Caki2 (cell line): ENCODE measurements around the gene CCR5AS. TPM values are rescaled to one million over a fixed set of nuclear protein-coding genes. Genes with fewer than 3 reads are reported as not detected.

ENCODE experiments used
- total RNA-seq: library from RNA; depleted of rRNA; stranded (reverse); fragments of >200 nt; shearing (Covaris generic); gene quantifications from 2 replicates; pipeline ENCODE4 v1.2.3, GENCODE V29; 2014; ENCODE audit warnings: low replicate concordance; rRNA removed

The CCR5AS gene

Other genes with a start within 250 kb of the CCR5AS start
- gene CCR1, start 198.8 kb downstream of the CCR5AS start, total RNA-seq, result not detected in 2 replicates
- gene CCR3, start 164.6 kb downstream of the CCR5AS start, total RNA-seq, result not detected in 2 replicates
- gene CCR2, start 53.0 kb downstream of the CCR5AS start, total RNA-seq, result not detected in 2 replicates
- gene CCR5, start 36.1 kb downstream of the CCR5AS start, total RNA-seq, result not detected in 2 replicates
- gene CCRL2, start 193 bp upstream of the CCR5AS start, total RNA-seq, result not detected in 2 replicates
- gene LTF, start 57.8 kb upstream of the CCR5AS start, total RNA-seq, result not detected in 2 replicates
- not detected in 2 replicates for gene RTP3, start 90.9 kb upstream of the CCR5AS start, total RNA-seq
- not detected in 2 replicates for gene LRRC2, start 159.2 kb upstream of the CCR5AS start, total RNA-seq
- not detected in 2 replicates for gene FAM240A, start 205.5 kb upstream of the CCR5AS start, total RNA-seq